K562 (cell line): ENCODE measurements around the gene KPRP.

Source experiments
- DPF2 ChIP-seq: fragments of 450-650 bp; IDR thresholded peaks from 2 replicates; pipeline ENCODE4 v1.6.1; 2016
- GABPB1 ChIP-seq: sonication (generic); formaldehyde crosslinking; IDR thresholded peaks from 2 replicates; pipeline ENCODE4 v1.8.0; 2022; ENCODE audit warnings: mild to moderate bottlenecking, missing genetic modification reagents
- NCOA2 ChIP-seq, 2 experiments: fragments of 450-650 bp; IDR thresholded peaks; 2 replicates each; pipeline ENCODE4 v1.6.1; 2018; ENCODE audit warnings: mild to moderate bottlenecking in 2 of 2, moderate library complexity in 1 of 2; ENCODE audit not compliant: partially characterized antibody in 2 of 2
- RNF219 ChIP-seq: fragments of 250-450 bp; sonication (Bioruptor Pico); IDR thresholded peaks from 2 replicates; pipeline ENCODE4 v1.5.0; 2022; ENCODE audit warnings: mild to moderate bottlenecking
- SIN3A ChIP-seq, 2 experiments: fragments of 150-350 bp in 1 of 2; IDR thresholded peaks; 2 replicates each; pipeline ENCODE4 v1.6.1; 2011 to 2016; ENCODE audit warnings: borderline replicate concordance in 2 of 2, low read depth in 2 of 2, low read length in 2 of 2, mild to moderate bottlenecking in 2 of 2, moderate library complexity in 2 of 2; ENCODE audit not compliant: control insufficient read depth in 1 of 2
- TAF1 ChIP-seq: IDR thresholded peaks from 2 replicates; pipeline ENCODE4 v1.6.1; 2011; ENCODE audit warnings: mild to moderate bottlenecking, low read length, moderate library complexity; ENCODE audit not compliant: insufficient read depth, control insufficient read depth, severe bottlenecking; ENCODE audit errors: extremely low read depth
- ZBED1 ChIP-seq: IDR thresholded peaks from 2 replicates; pipeline ENCODE4 v1.6.1; 2014
- ZNF280B ChIP-seq: fragments of 250-450 bp; sonication (Bioruptor Pico); IDR thresholded peaks from 2 replicates; pipeline ENCODE4 v1.5.1; 2021; ENCODE audit warnings: mild to moderate bottlenecking
- ZNF316 ChIP-seq: fragments of 450-650 bp; IDR thresholded peaks from 2 replicates; pipeline ENCODE4 v1.6.1; 2016
- ZNF589 ChIP-seq: fragments of 200-800 bp; sonication (Bioruptor generic); IDR thresholded peaks from 2 replicates; pipeline ENCODE4 v1.6.1; 2016; ENCODE audit warnings: low read depth, missing genetic modification characterization, missing compliant biosample characterization
- TF ChIP-seq, protein P1 (sequence below), 3 experiments: IDR thresholded peaks in 2 of 3; conservative IDR thresholded peaks in 1 of 3; 2 replicates each; pipeline ENCODE4 v1.5.1; 2011 to 2012; ENCODE audit warnings: low read length in 3 of 3, mild to moderate bottlenecking in 3 of 3, control low read depth in 2 of 3, improper control_type of control experiment in 1 of 3, inconsistent platforms in 1 of 3, low read depth in 1 of 3, mixed read lengths in 1 of 3, moderate library complexity in 1 of 3; ENCODE audit not compliant: insufficient read depth in 2 of 3
- TF ChIP-seq, protein P2 (sequence below): sonication (generic); formaldehyde crosslinking; IDR thresholded peaks from 2 replicates; pipeline ENCODE4 v1.9.0; 2022; ENCODE audit warnings: mild to moderate bottlenecking, missing genetic modification reagents
- TF ChIP-seq, protein P3 (sequence below): fragments of 250-450 bp; sonication (Bioruptor Pico); IDR thresholded peaks from 2 replicates; pipeline ENCODE4 v1.8.0; 2021; ENCODE audit warnings: mild to moderate bottlenecking, moderate library complexity
- TF ChIP-seq, protein P4 (sequence below): fragments of 450-650 bp; formaldehyde crosslinking; IDR thresholded peaks from 2 replicates; pipeline ENCODE4 v1.4.0; 2022; ENCODE audit warnings: missing genetic modification characterization

- TF ChIP-seq RNF219 (CRISPR knock-in tag) = no peak
- TF ChIP-seq, protein P1, sequence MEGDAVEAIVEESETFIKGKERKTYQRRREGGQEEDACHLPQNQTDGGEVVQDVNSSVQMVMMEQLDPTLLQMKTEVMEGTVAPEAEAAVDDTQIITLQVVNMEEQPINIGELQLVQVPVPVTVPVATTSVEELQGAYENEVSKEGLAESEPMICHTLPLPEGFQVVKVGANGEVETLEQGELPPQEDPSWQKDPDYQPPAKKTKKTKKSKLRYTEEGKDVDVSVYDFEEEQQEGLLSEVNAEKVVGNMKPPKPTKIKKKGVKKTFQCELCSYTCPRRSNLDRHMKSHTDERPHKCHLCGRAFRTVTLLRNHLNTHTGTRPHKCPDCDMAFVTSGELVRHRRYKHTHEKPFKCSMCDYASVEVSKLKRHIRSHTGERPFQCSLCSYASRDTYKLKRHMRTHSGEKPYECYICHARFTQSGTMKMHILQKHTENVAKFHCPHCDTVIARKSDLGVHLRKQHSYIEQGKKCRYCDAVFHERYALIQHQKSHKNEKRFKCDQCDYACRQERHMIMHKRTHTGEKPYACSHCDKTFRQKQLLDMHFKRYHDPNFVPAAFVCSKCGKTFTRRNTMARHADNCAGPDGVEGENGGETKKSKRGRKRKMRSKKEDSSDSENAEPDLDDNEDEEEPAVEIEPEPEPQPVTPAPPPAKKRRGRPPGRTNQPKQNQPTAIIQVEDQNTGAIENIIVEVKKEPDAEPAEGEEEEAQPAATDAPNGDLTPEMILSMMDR (IDR thresholded peaks at IDR 0.05 in 2 of 3, conservative IDR thresholded peaks at IDR 0.05 in 1 of 3; ENCODE audit: insufficient read depth in 2 of 3, low read depth in 1 of 3, low read length in 3 of 3) = no peak
- TF ChIP-seq SIN3A (IDR thresholded peaks at IDR 0.05; ENCODE audit: borderline replicate concordance in 2 of 2, control insufficient read depth in 1 of 2, low read depth in 2 of 2, low read length in 2 of 2) = no peak
- TF ChIP-seq, protein P2, sequence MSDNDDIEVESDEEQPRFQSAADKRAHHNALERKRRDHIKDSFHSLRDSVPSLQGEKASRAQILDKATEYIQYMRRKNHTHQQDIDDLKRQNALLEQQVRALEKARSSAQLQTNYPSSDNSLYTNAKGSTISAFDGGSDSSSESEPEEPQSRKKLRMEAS (CRISPR knock-in tag) = no peak
- TF ChIP-seq ZNF589 = no peak
- TF ChIP-seq NCOA2 (IDR thresholded peaks at IDR 0.05; ENCODE audit: partially characterized antibody in 2 of 2) = no peak
- no peak for TF ChIP-seq ZBED1
- no peak for TF ChIP-seq GABPB1 (CRISPR knock-in tag)
- TF ChIP-seq TAF1 = no peak
- TF ChIP-seq, protein P3, sequence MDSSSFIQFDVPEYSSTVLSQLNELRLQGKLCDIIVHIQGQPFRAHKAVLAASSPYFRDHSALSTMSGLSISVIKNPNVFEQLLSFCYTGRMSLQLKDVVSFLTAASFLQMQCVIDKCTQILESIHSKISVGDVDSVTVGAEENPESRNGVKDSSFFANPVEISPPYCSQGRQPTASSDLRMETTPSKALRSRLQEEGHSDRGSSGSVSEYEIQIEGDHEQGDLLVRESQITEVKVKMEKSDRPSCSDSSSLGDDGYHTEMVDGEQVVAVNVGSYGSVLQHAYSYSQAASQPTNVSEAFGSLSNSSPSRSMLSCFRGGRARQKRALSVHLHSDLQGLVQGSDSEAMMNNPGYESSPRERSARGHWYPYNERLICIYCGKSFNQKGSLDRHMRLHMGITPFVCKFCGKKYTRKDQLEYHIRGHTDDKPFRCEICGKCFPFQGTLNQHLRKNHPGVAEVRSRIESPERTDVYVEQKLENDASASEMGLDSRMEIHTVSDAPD (CRISPR knock-in tag) = no peak
- TF ChIP-seq ZNF316 = no peak
- TF ChIP-seq, protein P4, sequence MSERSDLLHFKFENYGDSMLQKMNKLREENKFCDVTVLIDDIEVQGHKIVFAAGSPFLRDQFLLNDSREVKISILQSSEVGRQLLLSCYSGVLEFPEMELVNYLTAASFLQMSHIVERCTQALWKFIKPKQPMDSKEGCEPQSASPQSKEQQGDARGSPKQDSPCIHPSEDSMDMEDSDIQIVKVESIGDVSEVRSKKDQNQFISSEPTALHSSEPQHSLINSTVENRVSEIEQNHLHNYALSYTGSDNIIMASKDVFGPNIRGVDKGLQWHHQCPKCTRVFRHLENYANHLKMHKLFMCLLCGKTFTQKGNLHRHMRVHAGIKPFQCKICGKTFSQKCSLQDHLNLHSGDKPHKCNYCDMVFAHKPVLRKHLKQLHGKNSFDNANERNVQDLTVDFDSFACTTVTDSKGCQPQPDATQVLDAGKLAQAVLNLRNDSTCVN (CRISPR knock-in tag) = no peak
- TF ChIP-seq DPF2 = no peak
- TF ChIP-seq ZNF280B (CRISPR knock-in tag) = no peak
Measured at GRCh38 chr1:152725261-152725660, 32.6 kb upstream of the KPRP start.
